ENCODE results near the gene GPATCH2.
"Not testable (repeated sequence)": the region's sequence is repeated elsewhere in the genome, so short reads cannot be mapped to it uniquely, and the experiment has no call there.

GPATCH2 gene

GRCh38 chr1:217584286-217584811, 46.5 kb downstream of the GPATCH2 start:
- H2AFZ ChIP-seq (ENCODE audit: low read length, unreplicated experiment); H3K27me3 ChIP-seq (ENCODE audit: insufficient read depth, low read length); H3K27ac ChIP-seq (ENCODE audit: low read depth, low read length); H3K79me2 ChIP-seq (ENCODE audit: control insufficient read depth, insufficient read depth, low read length, unreplicated experiment); H3K36me3 ChIP-seq (ENCODE audit: insufficient read depth, low read length); H3K4me3 ChIP-seq (ENCODE audit: low read depth, low read length); H3K4me1 ChIP-seq (ENCODE audit: control insufficient read depth, insufficient read depth, low read length, unreplicated experiment): not testable (repeated sequence)

- Histone ChIP-seq H3K36me3 (ENCODE audit: insufficient read depth, low read length) (peaks cover 6% of the 10 kb centered on the region; the same call in 1 of the 2 replicates), H3K4me3 (ENCODE audit: low read depth, low read length) (no peak overlapping the region), H3K79me2 (ENCODE audit: control insufficient read depth, insufficient read depth, low read length, unreplicated experiment) (no peaks in the 10 kb centered on the region), H2AFZ (ENCODE audit: low read length, unreplicated experiment) (no peak overlapping the region), H3K27me3 (ENCODE audit: insufficient read depth, low read length) (no peaks in the 10 kb centered on the region), H3K4me1 (ENCODE audit: control insufficient read depth, insufficient read depth, low read length, unreplicated experiment) (no peaks in the 10 kb centered on the region), H3K27ac (ENCODE audit: low read depth, low read length) (no peak overlapping the region)
These were observed 53.6 kb downstream of the GPATCH2 start for GRCh38 chr1:217577336-217577735.

DNA sequence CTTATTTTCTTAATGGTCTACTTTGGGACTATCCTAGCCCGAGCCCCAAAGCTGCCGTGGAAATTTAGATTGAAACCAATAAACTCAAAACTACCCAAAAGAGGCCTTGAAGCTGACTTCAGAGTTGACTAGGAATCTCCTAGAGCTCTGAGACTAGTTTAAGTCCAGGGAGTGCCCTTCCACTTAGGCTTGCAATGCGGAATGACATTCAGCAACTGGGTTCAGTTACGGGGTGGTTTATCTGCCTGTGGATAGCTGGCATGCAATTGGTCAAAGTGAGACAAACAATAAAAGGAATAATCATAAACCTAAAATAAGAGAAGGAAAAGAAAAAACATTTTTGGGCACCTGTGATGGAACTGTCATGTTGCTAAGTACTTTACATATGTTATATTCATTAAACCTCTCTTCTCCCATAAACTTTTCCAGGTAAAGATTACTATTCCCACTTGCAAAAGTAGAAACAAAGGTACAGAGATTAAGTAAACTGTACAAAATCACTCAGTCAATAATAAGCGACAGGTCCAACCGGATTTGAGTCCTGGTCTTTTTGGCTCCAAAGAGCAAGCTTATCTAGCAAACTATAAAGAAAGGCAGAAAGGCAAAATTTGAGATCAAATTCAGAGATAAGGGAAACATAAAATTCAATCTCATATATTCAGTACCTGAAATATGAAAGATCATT, 56.5 kb downstream of the GPATCH2 start:
- no peaks in the 10 kb centered on the region for H3K4me1 ChIP-seq (ENCODE audit: control insufficient read depth, insufficient read depth, low read length, unreplicated experiment)
- H3K36me3 ChIP-seq (ENCODE audit: insufficient read depth, low read length): peaks cover 10% of the 10 kb centered on the region; the same call in 1 of the 2 replicates
- no peaks in the 10 kb centered on the region for H3K79me2 ChIP-seq (ENCODE audit: control insufficient read depth, insufficient read depth, low read length, unreplicated experiment)
- H3K4me3 ChIP-seq (ENCODE audit: low read depth, low read length): no peak overlapping the region
- H3K27ac ChIP-seq (ENCODE audit: low read depth, low read length): no peak overlapping the region
- no peaks in the 10 kb centered on the region for H3K27me3 ChIP-seq (ENCODE audit: insufficient read depth, low read length)
- H2AFZ ChIP-seq (ENCODE audit: low read length, unreplicated experiment): no peak overlapping the region

- Histone ChIP-seq H3K79me2 (ENCODE audit: control insufficient read depth, insufficient read depth, low read length, unreplicated experiment) (no peaks in the 10 kb centered on the region), H3K27ac (ENCODE audit: low read depth, low read length) (no peak overlapping the region), H3K4me1 (ENCODE audit: control insufficient read depth, insufficient read depth, low read length, unreplicated experiment) (no peaks in the 10 kb centered on the region), H3K27me3 (ENCODE audit: insufficient read depth, low read length) (no peaks in the 10 kb centered on the region), H3K36me3 (ENCODE audit: insufficient read depth, low read length) (peaks cover 4% of the 10 kb centered on the region; the same call in 1 of the 2 replicates), H2AFZ (ENCODE audit: low read length, unreplicated experiment) (no peak overlapping the region), H3K4me3 (ENCODE audit: low read depth, low read length) (no peak overlapping the region)
These were observed 61.9 kb downstream of the GPATCH2 start for GRCh38 chr1:217569021-217569420.

GRCh38 chr1:217568200-217568599, 62.7 kb downstream of the GPATCH2 start:
- Histone ChIP-seq H3K79me2 (ENCODE audit: control insufficient read depth, insufficient read depth, low read length, unreplicated experiment) (no peaks in the 10 kb centered on the region), H3K27ac (ENCODE audit: low read depth, low read length) (no peak overlapping the region), H2AFZ (ENCODE audit: low read length, unreplicated experiment) (no peak overlapping the region), H3K36me3 (ENCODE audit: insufficient read depth, low read length) (peaks cover 4% of the 10 kb centered on the region; the same call in 1 of the 2 replicates), H3K27me3 (ENCODE audit: insufficient read depth, low read length) (no peaks in the 10 kb centered on the region), H3K4me1 (ENCODE audit: control insufficient read depth, insufficient read depth, low read length, unreplicated experiment) (peaks cover 5% of the 10 kb centered on the region), H3K4me3 (ENCODE audit: low read depth, low read length) (no peak overlapping the region)

DNA sequence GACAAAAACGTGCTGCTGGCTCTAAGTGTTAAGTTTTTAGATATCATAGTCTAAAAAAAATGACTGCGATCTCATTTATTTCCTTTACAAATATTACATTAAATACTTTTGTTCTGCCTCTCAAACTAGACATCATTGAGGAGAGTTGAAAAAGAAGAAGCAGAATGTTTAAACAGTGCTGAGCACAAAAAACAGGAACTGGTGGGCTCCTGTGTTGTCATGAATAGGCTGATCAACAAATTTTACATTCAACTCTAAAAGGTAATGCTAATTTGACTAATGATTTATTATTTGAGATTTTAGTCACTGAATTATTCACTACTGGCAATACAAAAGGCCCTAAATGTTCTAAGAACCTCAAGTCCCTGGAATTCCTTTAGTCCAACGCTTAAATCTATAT, 66.1 kb downstream of the GPATCH2 start:
- no peaks in the 10 kb centered on the region for H3K36me3 ChIP-seq (ENCODE audit: insufficient read depth, low read length)
- peaks cover 22% of the 10 kb centered on the region for H3K4me1 ChIP-seq (ENCODE audit: control insufficient read depth, insufficient read depth, low read length, unreplicated experiment)
- H3K79me2 ChIP-seq (ENCODE audit: control insufficient read depth, insufficient read depth, low read length, unreplicated experiment): no peaks in the 10 kb centered on the region
- H2AFZ ChIP-seq (ENCODE audit: low read length, unreplicated experiment): no peak overlapping the region
- H3K27me3 ChIP-seq (ENCODE audit: insufficient read depth, low read length): no peaks in the 10 kb centered on the region
- no peak overlapping the region for H3K27ac ChIP-seq (ENCODE audit: low read depth, low read length)
- no peak overlapping the region for H3K4me3 ChIP-seq (ENCODE audit: low read depth, low read length)

DNA sequence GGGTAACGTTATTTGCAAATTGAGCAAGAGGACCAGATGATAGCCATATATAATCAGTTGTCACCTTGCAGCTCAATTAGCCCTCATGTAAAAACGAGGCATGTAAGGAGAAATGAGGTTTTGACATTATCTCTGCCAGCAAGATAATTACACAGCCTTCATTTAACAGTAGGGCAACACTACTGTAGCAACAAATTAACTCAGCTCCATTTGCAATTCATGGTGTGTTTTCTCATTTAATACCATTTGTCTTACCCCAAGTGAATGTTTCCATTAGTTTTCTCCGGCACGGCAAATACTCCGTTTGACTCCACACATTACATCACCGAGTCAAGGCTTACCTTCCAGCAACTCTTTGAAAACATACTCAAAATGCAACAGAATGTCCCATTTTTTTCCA, 66.7 kb downstream of the GPATCH2 start:
- Histone ChIP-seq H3K4me3 (ENCODE audit: low read depth, low read length) (no peak overlapping the region), H3K79me2 (ENCODE audit: control insufficient read depth, insufficient read depth, low read length, unreplicated experiment) (peaks cover 2% of the 10 kb centered on the region), H3K36me3 (ENCODE audit: insufficient read depth, low read length) (no peaks in the 10 kb centered on the region), H3K4me1 (ENCODE audit: control insufficient read depth, insufficient read depth, low read length, unreplicated experiment) (peaks cover 22% of the 10 kb centered on the region), H2AFZ (ENCODE audit: low read length, unreplicated experiment) (no peak overlapping the region), H3K27ac (ENCODE audit: low read depth, low read length) (no peak overlapping the region), H3K27me3 (ENCODE audit: insufficient read depth, low read length) (no peaks in the 10 kb centered on the region)

GRCh38 chr1:217563179-217563578, 67.7 kb downstream of the GPATCH2 start:
- no peak overlapping the region for H2AFZ ChIP-seq (ENCODE audit: low read length, unreplicated experiment)
- H3K79me2 ChIP-seq (ENCODE audit: control insufficient read depth, insufficient read depth, low read length, unreplicated experiment): peaks cover 2% of the 10 kb centered on the region
- no peak overlapping the region for H3K4me3 ChIP-seq (ENCODE audit: low read depth, low read length)
- no peaks in the 10 kb centered on the region for H3K36me3 ChIP-seq (ENCODE audit: insufficient read depth, low read length)
- peak overlapping the region; percentile 54 for H3K27ac ChIP-seq (ENCODE audit: low read depth, low read length)
- H3K4me1 ChIP-seq (ENCODE audit: control insufficient read depth, insufficient read depth, low read length, unreplicated experiment): peaks cover 22% of the 10 kb centered on the region
- no peaks in the 10 kb centered on the region for H3K27me3 ChIP-seq (ENCODE audit: insufficient read depth, low read length)

DNA sequence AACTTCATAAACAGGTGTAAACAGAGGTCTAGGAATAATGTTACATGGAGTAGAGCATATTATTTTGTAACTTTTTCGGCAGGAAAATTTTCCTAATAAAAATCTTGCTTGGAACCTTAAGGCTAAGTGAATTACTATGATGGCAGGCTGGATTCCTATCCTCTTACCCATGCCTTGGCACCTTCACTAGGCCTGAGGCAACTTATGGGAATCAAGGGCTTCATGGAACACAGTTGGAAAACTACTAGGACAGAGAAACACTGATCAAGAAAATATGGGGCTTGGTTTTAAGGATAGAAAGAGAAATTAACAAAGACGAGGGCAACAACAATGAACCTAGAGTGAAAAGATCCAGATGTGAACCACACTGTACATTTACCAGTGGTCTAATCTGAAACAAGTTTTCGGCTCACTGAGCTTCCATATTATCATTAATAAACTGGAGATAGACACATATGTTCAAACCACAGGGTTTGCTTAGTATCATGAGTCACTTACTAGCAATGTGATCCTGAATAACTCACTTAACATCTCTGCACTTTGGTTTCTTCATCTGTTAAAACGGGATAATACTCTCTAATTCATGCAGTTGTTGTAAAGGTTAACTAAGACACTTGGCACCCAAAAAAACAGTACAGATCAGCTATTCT, 68.5 kb downstream of the GPATCH2 start:
- H3K4me1 ChIP-seq (ENCODE audit: control insufficient read depth, insufficient read depth, low read length, unreplicated experiment): peaks cover 22% of the 10 kb centered on the region
- H3K4me3 ChIP-seq (ENCODE audit: low read depth, low read length): peak overlapping the region; percentile 36; the same call in 1 of the 2 replicates
- no peaks in the 10 kb centered on the region for H3K36me3 ChIP-seq (ENCODE audit: insufficient read depth, low read length)
- H3K27me3 ChIP-seq (ENCODE audit: insufficient read depth, low read length): no peaks in the 10 kb centered on the region
- H2AFZ ChIP-seq (ENCODE audit: low read length, unreplicated experiment): no peak overlapping the region
- H3K27ac ChIP-seq (ENCODE audit: low read depth, low read length): peak overlapping the region; percentile 54
- H3K79me2 ChIP-seq (ENCODE audit: control insufficient read depth, insufficient read depth, low read length, unreplicated experiment): peaks cover 2% of the 10 kb centered on the region

- Histone ChIP-seq H3K27me3 (ENCODE audit: insufficient read depth, low read length) (no peaks in the 10 kb centered on the region), H3K4me1 (ENCODE audit: control insufficient read depth, insufficient read depth, low read length, unreplicated experiment) (peaks cover 22% of the 10 kb centered on the region), H3K79me2 (ENCODE audit: control insufficient read depth, insufficient read depth, low read length, unreplicated experiment) (peaks cover 2% of the 10 kb centered on the region), H3K36me3 (ENCODE audit: insufficient read depth, low read length) (no peaks in the 10 kb centered on the region), H3K27ac (ENCODE audit: low read depth, low read length) (no peak overlapping the region), H2AFZ (ENCODE audit: low read length, unreplicated experiment) (no peak overlapping the region), H3K4me3 (ENCODE audit: low read depth, low read length) (no peak overlapping the region)
These were observed 69.4 kb downstream of the GPATCH2 start for GRCh38 chr1:217561446-217561845.

DNA sequence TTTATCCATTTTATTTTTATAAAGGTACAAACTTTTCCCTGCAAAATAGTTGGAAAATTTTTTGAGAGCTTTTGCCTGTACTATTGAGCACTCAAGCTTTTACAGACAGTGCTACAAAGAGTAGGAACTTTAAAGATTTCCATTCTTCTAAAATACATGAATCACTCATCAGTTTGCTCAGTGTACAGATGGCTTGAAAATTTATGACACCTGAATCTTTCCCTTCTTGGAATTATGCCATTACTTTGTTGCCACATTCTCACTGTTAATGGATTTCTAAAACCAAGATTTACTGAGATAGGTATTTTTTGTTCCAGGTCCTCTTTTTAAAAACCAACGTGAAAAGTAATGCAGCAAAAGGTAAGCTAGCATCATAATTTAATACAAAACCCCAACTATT, 76.0 kb downstream of the GPATCH2 start:
- Histone ChIP-seq H2AFZ (ENCODE audit: low read length, unreplicated experiment) (no peak overlapping the region), H3K27ac (ENCODE audit: low read depth, low read length) (no peak overlapping the region), H3K79me2 (ENCODE audit: control insufficient read depth, insufficient read depth, low read length, unreplicated experiment) (peaks cover 2% of the 10 kb centered on the region), H3K4me3 (ENCODE audit: low read depth, low read length) (no peak overlapping the region), H3K36me3 (ENCODE audit: insufficient read depth, low read length) (no peaks in the 10 kb centered on the region), H3K27me3 (ENCODE audit: insufficient read depth, low read length) (no peaks in the 10 kb centered on the region), H3K4me1 (ENCODE audit: control insufficient read depth, insufficient read depth, low read length, unreplicated experiment) (no peaks in the 10 kb centered on the region)

Measured in ACC112 (cell line).